Measurements from ENCODE around the gene TBC1D2.

GRCh38 chr9:98226957-98227356, 28.5 kb downstream of the TBC1D2 start:
- TF ChIP-seq CTCF (IDR thresholded peaks at IDR 0.05; ENCODE audit: low read length) (no peak), EZH2 (IDR thresholded peaks at IDR 0.05; ENCODE audit: borderline replicate concordance, low read length) (no peak)
